GM20000 (cell line): ENCODE data around the gene ABCB6.
"Not testable (repeated sequence)": the region's sequence is repeated elsewhere in the genome, so short reads cannot be mapped to it uniquely, and the experiment has no call there.

Experiments
- DNase-seq: peaks from one replicate; pipeline ENCODE4 v3.0.0; 2012; ENCODE audit warnings: low spot score
- TF ChIP-seq, protein P1 (sequence below): IDR thresholded peaks from 2 replicates; pipeline ENCODE4 v1.5.1; 2012; ENCODE audit warnings: mild to moderate bottlenecking, control low read depth; ENCODE audit errors: extremely low read depth, missing control alignments

The ABCB6 gene

DNA sequence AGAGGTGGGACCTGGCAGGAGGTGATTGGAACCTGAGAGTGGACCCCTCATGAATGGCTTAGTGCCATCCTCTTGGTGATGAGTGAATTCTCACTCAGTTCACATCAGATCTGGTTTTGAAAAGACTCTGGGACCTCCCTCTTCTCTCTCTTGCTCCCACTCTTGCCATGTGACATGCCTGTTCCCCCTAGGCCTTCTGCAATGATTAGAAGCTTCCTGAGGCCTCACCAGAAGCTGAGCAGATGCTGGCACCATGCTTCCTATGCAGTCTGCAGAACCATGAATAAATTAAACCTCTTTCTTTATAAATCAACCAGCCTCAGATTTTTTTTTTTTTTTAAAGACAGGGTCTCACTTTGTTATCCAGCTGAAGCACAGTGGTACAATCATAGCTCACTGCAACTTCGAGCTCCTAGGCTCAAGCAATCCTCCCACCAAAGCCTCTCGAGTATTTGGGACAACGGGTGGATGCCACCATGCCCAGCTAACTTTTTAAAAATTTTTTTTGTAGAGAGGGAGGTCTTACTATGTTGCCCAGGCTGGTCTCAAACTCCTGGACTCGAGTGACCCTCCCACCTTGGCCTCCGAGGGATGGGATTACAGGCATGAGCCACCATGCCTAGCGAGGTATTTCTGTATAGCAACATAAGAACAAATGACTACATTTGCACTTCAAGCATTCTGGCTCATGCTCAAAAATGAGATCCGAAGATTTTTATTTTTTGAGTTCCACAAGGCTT lies 14.2 kb downstream of the ABCB6 start:
- DNase-seq: no peak
- TF ChIP-seq, protein P1, sequence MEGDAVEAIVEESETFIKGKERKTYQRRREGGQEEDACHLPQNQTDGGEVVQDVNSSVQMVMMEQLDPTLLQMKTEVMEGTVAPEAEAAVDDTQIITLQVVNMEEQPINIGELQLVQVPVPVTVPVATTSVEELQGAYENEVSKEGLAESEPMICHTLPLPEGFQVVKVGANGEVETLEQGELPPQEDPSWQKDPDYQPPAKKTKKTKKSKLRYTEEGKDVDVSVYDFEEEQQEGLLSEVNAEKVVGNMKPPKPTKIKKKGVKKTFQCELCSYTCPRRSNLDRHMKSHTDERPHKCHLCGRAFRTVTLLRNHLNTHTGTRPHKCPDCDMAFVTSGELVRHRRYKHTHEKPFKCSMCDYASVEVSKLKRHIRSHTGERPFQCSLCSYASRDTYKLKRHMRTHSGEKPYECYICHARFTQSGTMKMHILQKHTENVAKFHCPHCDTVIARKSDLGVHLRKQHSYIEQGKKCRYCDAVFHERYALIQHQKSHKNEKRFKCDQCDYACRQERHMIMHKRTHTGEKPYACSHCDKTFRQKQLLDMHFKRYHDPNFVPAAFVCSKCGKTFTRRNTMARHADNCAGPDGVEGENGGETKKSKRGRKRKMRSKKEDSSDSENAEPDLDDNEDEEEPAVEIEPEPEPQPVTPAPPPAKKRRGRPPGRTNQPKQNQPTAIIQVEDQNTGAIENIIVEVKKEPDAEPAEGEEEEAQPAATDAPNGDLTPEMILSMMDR: no peak

DNA sequence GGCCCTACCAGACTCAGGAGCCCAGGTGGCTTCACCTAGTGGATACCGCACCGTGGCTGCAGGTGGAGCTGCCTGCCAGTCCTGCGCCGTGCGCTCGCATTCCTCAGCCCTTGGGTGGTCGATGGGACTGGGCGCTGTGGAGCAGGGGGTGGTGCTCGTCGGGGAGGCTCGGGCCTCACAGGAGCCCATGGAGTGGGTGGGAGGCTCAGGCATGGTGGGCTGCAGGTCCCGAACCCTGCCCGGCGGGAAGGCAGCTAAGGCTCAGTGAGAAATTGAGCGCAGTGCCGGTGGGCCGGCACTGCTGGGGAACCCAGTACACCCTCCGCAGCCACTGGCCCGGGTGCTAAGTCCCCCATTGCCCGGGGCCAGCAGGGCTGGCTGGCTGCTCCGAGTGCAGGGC lies 17.4 kb downstream of the ABCB6 start:
- DNase-seq: not testable (repeated sequence)

DNA sequence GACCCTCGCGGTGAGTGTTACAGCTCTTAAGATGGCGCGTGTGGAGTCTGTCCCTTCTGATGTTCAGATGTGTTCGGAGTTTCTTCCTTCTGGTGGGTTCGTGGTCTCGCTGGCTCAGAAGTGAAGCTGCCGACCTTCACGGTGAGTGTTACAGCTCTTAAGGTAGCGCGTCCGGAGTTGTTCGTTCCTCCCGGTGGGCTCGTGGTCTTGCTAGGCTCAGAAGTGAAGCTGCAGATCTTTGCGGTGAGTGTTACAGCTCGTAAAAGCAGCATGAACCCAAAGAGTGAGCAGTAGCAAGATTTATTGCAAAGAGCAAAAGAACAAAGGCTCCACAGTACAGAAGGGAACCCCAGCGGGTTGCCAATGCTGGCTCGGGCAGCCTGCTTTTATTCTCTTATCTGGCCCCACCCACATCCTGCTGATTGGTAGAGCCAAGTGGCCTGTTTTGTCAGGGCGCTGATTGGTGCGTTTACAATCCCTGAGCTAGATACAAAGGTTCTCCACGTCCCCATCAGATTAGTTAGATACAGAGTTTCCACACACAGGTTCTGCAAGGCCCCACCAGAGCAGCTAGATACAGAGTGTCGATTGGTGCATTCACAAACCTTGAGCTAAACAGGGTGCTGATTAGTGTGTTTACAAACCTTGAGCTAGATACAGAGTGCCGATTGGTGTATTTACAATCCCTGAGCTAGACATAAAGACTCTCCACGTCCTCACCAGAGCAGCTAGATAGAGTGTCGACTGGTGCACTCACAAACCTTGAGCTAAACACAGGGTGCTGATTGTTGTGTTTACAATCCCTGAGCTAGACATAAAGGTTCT lies 18.0 kb downstream of the ABCB6 start:
- DNase-seq: not testable (repeated sequence)

DNA sequence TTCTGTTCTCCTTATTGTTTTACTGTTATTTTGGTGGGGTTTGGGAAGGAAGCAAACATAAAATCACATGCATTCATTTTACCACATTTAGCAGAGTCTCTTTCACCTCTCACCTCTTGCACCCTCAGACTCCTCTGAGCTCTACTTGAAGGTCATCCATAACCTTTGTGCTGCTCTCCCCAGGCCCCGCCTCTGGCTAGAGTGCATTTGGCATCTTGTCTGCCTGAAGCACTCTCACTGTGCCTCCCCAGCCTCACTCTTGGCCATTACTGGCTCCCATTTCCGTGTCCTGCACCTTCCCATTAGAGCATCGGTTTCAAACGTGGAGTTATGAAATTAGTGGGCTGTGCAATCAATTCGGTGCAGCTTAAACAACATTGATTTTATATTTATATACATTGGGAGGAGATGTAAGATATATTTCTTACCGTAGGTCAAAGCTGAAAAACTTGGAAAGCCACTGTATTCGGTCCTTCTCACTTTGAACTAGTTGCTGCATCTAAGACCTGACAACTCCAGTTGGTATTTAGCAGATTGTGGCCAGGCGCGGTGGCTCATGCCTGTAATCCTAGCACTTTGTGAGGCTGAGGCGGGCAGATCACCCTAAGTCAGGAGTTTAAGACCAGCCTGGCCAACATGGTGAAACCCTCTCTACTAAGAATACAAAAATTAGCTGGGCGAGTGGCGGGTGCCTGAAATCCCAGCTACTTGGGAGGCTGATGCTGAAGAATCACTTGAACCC lies 19.1 kb downstream of the ABCB6 start:
- TF ChIP-seq, protein P1: no peak
- no peak for DNase-seq

DNA sequence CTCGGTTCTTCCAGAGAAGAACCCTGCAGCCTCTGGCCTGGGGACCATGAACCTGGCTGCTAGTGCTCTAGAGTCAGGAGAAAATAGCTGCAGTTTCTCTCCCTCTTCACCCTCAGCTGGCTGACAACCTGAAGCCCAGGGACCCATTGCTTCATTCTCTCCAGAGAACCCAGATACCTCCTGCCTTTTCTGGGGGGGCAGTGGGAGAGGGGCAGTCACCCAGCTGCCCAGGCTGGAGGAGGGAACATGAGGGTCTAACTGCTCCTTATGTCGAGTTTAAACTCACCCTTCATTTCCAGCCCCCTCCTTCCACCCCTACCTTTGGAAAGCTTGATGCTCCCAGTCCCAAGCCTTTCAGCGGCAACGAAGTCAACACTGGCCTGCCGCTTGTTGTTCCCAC lies 19.8 kb downstream of the ABCB6 start:
- TF ChIP-seq, protein P1: no peak
- no peak for DNase-seq

DNA sequence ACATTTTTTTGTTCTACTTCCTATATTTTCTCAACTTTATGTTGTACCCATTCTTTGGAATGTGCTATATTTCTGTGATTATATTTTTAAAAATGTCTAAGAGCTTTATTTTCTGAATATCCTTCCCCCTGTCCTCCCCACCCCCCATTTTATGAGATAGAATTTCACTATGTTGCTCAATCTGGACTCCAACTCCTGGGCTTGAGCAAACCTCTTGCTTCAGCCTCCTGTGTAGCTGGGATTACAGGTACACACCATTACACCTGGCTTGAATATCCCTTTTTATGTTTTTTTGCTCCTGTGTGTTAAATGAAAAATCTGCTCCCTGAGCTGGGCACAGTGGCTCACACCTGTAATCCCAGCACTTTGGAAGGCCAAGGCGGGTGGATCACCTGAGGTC lies 21.4 kb downstream of the ABCB6 start:
- no peak for DNase-seq
- TF ChIP-seq, protein P1: no peak

DNA sequence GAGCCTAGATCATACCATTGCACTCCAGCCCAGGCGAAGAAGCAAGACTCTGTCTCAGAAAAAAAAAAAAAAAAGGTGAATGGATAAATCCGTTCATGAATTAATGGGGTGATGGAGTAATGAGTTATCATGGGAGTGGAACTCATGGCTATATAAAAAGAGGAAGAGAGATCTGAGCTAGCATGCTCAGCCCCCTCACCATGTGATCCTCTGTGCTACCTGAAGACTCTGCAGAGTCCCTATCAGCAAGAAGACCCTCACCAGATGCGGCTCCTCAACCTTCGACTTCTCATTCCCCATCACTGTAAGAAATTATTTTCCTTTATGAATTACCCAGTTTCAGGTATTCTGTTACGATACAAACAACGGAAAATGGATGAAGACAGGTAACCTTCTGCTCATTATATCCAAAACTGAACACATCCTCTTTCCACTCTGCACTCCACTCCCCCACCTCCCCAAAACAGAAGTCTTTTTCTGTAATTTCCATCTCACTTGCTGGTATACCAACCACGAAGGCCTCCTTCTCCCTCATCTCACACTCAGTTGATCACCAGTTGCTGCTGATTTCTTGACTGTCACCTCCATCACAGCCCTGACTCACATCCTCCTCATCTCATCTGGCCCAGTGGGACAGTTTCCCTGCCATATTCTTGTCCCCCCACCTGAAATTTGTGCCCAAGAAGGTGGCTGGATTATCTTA lies 31.9 kb downstream of the ABCB6 start:
- TF ChIP-seq, protein P1: no peak

DNA sequence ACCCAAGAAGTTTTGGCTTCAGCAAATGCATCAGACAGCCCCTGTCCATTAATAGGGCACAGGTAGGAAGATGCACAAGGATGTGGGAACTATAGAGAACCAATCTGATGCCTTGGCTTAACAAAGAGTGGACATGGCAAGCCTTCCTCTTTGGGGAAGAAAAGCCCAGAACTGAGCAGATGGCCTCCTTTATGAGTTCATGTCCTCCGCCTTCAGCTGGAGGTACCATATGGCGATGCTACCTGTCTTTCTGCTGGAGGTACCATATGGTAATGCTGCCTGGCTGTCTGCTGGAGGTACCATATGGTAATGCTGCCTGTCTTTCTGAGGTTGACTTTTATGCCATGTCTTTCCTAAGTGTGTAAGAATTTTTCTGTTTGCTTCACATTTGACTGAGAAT lies 34.6 kb downstream of the ABCB6 start:
- no peak for DNase-seq
- TF ChIP-seq, protein P1: no peak

More for the DNA sequence above, 31.9 kb downstream of the ABCB6 start:
- peak; percentile 31 for DNase-seq
